HEK293 (cell line): ENCODE measurements around the gene CIAO2B.

ENCODE experiments used
- CTCF ChIA-PET: fragments of 350-600 bp; formaldehyde crosslinking; extraction: SDS; loops from one replicate; lab custom pipeline; 2021; ENCODE audit warnings: antibody characterized with exemption; lab: Yijun Ruan, JAX
- POLR2A ChIA-PET: fragments of 300-600 bp; formaldehyde crosslinking; extraction: SDS; loops from one replicate; lab custom pipeline; 2020; ENCODE audit warnings: antibody characterized with exemption, inconsistent platforms; lab: Yijun Ruan, JAX
- H3K27ac ChIP-seq: fragments of 200-500 bp; sonication (Bioruptor generic); 2 replicates; pipeline ENCODE4 v1.5.1; 2014; ENCODE audit warnings: low read depth, low read length, control low read depth, inconsistent platforms; ENCODE audit errors: extremely low read depth
- H3K36me3 ChIP-seq, 2 experiments: fragments of 200-500 bp in 1 of 2; sonication (Bioruptor generic) in 1 of 2; 1 replicate in 1 of 2; 2 replicates in 1 of 2; pipeline ENCODE4 v1.5.1; 2014 to 2017; ENCODE audit warnings: inconsistent platforms in 2 of 2, low read length in 2 of 2; ENCODE audit not compliant: control insufficient read depth in 2 of 2, insufficient read depth in 1 of 2
- H3K4me1 ChIP-seq: fragments of 200-500 bp; sonication (Bioruptor generic); 2 replicates; pipeline ENCODE4 v1.5.1; 2014; ENCODE audit warnings: mild to moderate bottlenecking, low read length, inconsistent platforms; ENCODE audit not compliant: control insufficient read depth, insufficient read depth
- H3K4me3 ChIP-seq: 2 replicates; pipeline ENCODE4 v1.5.1; 2011; ENCODE audit warnings: low read depth, mild to moderate bottlenecking, control low read depth, low read length, moderate library complexity
- H3K9me3 ChIP-seq: fragments of 200-500 bp; sonication (Bioruptor generic); 2 replicates; pipeline ENCODE4 v1.5.1; 2014; ENCODE audit warnings: low read depth, low read length, inconsistent platforms; ENCODE audit not compliant: control insufficient read depth, insufficient read depth
- PRDM1 ChIP-seq: fragments of 450-650 bp; formaldehyde crosslinking; IDR thresholded peaks from 2 replicates; pipeline ENCODE4; 2016; ENCODE audit warnings: missing biosample characterization, missing genetic modification characterization
- TRIM28 ChIP-seq: IDR thresholded peaks from 2 replicates; pipeline ENCODE4 v1.6.1; 2011; ENCODE audit warnings: low read length, control low read depth, borderline replicate concordance
- YY2 ChIP-seq: fragments of 450-650 bp; formaldehyde crosslinking; IDR thresholded peaks from 2 replicates; pipeline ENCODE4 v1.5.1; 2016; ENCODE audit warnings: missing biosample characterization, missing genetic modification characterization
- ZBTB17 ChIP-seq: fragments of 450-650 bp; formaldehyde crosslinking; IDR thresholded peaks from 2 replicates; pipeline ENCODE4 v1.5.1; 2016; ENCODE audit warnings: missing biosample characterization, missing genetic modification characterization
- ZBTB20 ChIP-seq: fragments of 450-650 bp; formaldehyde crosslinking; IDR thresholded peaks from 2 replicates; pipeline ENCODE4 v1.5.1; 2016; ENCODE audit warnings: missing biosample characterization, missing genetic modification characterization
- ZBTB44 ChIP-seq: fragments of 450-650 bp; IDR thresholded peaks from 2 replicates; pipeline ENCODE4 v1.5.1; 2018; ENCODE audit warnings: missing biosample characterization, mild to moderate bottlenecking, missing genetic modification characterization
- ZBTB48 ChIP-seq: fragments of 450-650 bp; formaldehyde crosslinking; IDR thresholded peaks from 2 replicates; pipeline ENCODE4 v1.5.1; 2016; ENCODE audit warnings: missing biosample characterization, missing genetic modification characterization
- ZNF10 ChIP-seq: fragments of 450-650 bp; formaldehyde crosslinking; IDR thresholded peaks from 2 replicates; pipeline ENCODE4 v1.5.1; 2017; ENCODE audit warnings: missing biosample characterization, missing genetic modification characterization
- ZNF155 ChIP-seq: fragments of 450-650 bp; formaldehyde crosslinking; IDR thresholded peaks from 2 replicates; pipeline ENCODE4 v1.5.1; 2016; ENCODE audit warnings: missing biosample characterization, missing genetic modification characterization
- ZNF157 ChIP-seq: fragments of 450-650 bp; formaldehyde crosslinking; IDR thresholded peaks from 2 replicates; pipeline ENCODE4 v1.5.1; 2016; ENCODE audit warnings: missing biosample characterization, missing genetic modification characterization
- ZNF184 ChIP-seq: fragments of 450-650 bp; IDR thresholded peaks from 2 replicates; pipeline ENCODE4 v1.5.1; 2018; ENCODE audit warnings: missing biosample characterization, mild to moderate bottlenecking, missing genetic modification characterization
- ZNF2 ChIP-seq: fragments of 450-650 bp; formaldehyde crosslinking; IDR thresholded peaks from 2 replicates; pipeline ENCODE4 v1.5.1; 2016; ENCODE audit warnings: missing biosample characterization, missing genetic modification characterization
- ZNF292 ChIP-seq: fragments of 450-650 bp; formaldehyde crosslinking; IDR thresholded peaks from 2 replicates; pipeline ENCODE4 v1.5.1; 2016; ENCODE audit warnings: low read depth, missing biosample characterization, missing genetic modification characterization, borderline replicate concordance
- ZNF324 ChIP-seq: fragments of 450-650 bp; formaldehyde crosslinking; IDR thresholded peaks from 2 replicates; pipeline ENCODE4 v1.5.1; 2016; ENCODE audit warnings: missing biosample characterization, missing genetic modification characterization
- ZNF335 ChIP-seq: fragments of 450-650 bp; formaldehyde crosslinking; conservative IDR thresholded peaks from 2 replicates; pipeline ENCODE4 v1.5.1; 2016; ENCODE audit warnings: missing biosample characterization, missing genetic modification characterization
- ZNF341 ChIP-seq: fragments of 450-650 bp; formaldehyde crosslinking; IDR thresholded peaks from 2 replicates; pipeline ENCODE4; 2016; ENCODE audit warnings: low read depth, missing biosample characterization, missing genetic modification characterization
- ZNF394 ChIP-seq: fragments of 450-650 bp; formaldehyde crosslinking; IDR thresholded peaks from 2 replicates; pipeline ENCODE4 v1.5.1; 2016; ENCODE audit warnings: missing biosample characterization, missing genetic modification characterization, mild to moderate bottlenecking, moderate library complexity, borderline replicate concordance
- ZNF473 ChIP-seq: fragments of 450-650 bp; formaldehyde crosslinking; IDR thresholded peaks from 2 replicates; pipeline ENCODE4 v1.5.1; 2017; ENCODE audit warnings: missing biosample characterization, missing genetic modification characterization
- ZNF510 ChIP-seq: fragments of 450-650 bp; formaldehyde crosslinking; IDR thresholded peaks from 2 replicates; pipeline ENCODE4 v1.5.1; 2018; ENCODE audit warnings: mild to moderate bottlenecking, missing genetic modification characterization, missing biosample characterization; ENCODE audit not compliant: insufficient replicate concordance
- ZNF561 ChIP-seq: fragments of 450-650 bp; IDR thresholded peaks from 2 replicates; pipeline ENCODE4 v1.5.1; 2018; ENCODE audit warnings: missing biosample characterization, missing genetic modification characterization, borderline replicate concordance
- ZNF660 ChIP-seq: fragments of 450-650 bp; IDR thresholded peaks from 2 replicates; pipeline ENCODE4 v1.5.1; 2018; ENCODE audit warnings: missing biosample characterization, mild to moderate bottlenecking, missing genetic modification characterization
- ZNF707 ChIP-seq: fragments of 450-650 bp; formaldehyde crosslinking; IDR thresholded peaks from 2 replicates; pipeline ENCODE4 v1.5.1; 2016; ENCODE audit warnings: missing biosample characterization, missing genetic modification characterization
- ZNF76 ChIP-seq: fragments of 450-650 bp; formaldehyde crosslinking; IDR thresholded peaks from 2 replicates; pipeline ENCODE4; 2016; ENCODE audit warnings: low read depth, missing biosample characterization, missing genetic modification characterization, borderline replicate concordance
- ZNF792 ChIP-seq: fragments of 450-650 bp; formaldehyde crosslinking; IDR thresholded peaks from 2 replicates; pipeline ENCODE4 v1.5.1; 2016; ENCODE audit warnings: missing biosample characterization, missing genetic modification characterization
- ZXDB ChIP-seq: fragments of 450-650 bp; formaldehyde crosslinking; IDR thresholded peaks from 2 replicates; pipeline ENCODE4 v1.5.1; 2016; ENCODE audit warnings: missing biosample characterization, missing genetic modification characterization
- TF ChIP-seq, protein P1 (sequence below): fragments of 450-650 bp; formaldehyde crosslinking; IDR thresholded peaks from 2 replicates; pipeline ENCODE4 v1.5.1; 2016; ENCODE audit warnings: missing biosample characterization, missing genetic modification characterization, low read depth
- TF ChIP-seq, protein P2 (sequence below): fragments of 450-650 bp; formaldehyde crosslinking; IDR thresholded peaks from 2 replicates; pipeline ENCODE4 v1.5.1; 2017; ENCODE audit warnings: missing biosample characterization, missing genetic modification characterization

The CIAO2B gene

DNA sequence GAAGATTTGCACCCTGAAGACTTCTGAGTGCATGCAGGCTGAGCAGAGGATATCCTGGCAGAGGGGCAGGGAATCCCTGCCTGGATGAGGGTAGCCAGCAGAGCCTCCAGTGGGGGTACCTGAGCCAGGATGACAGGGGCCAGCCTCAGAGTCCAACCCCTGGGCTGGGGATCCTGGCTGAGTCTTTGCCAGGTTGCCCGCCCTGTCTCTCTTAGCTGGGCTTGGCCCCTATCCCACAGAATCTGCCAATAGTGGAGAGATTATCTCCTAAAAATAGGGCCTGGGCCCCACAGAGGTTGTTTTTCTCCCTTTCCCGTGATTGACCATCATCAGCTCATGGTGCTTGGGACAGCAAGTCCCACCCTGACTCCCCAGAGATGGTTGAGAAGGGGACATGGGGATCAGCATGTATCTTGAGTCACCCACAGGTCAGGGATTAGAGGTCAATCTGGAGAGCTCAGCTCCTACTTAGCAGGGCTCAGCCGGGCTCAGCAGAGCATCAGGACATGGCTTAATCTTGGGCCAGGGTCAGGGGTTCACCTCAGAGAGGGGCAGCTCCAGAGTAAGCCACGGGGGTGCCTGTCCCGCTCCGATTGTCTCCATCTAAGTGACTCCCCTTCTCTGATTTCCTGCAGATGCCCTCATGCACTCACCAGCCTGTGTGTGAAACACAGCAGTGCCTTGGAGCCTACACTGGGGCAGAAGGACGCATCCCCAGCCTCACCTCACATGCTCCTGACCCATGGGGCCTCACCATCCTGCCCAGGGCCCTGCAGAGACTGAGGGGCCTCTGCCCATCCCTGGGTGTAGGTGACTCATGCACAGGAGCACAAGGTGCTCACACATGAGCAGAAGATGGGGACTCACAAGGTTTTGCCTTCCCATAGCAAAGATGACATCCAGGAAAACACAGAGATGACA, 27.0 kb downstream of the CIAO2B start:
- H3K9me3 ChIP-seq = no peaks in the 10 kb centered on the region
- no peak for TF ChIP-seq ZNF324
- no peak for TF ChIP-seq ZNF510 (tag by site-specific recombination)
- TF ChIP-seq PRDM1 (tag by site-specific recombination) = no peak
- ChIA-PET POLR2A (interaction anchor here (0.7 to 1.8 kb wide), 3 partner anchors 12 to 54 kb away, joined by 3 to 5 read pairs (median 3); partner anchors contain the start of gene CES3), CTCF (interaction anchor here (0.6 to 17.9 kb wide), 5 partner anchors 12 to 76 kb away, joined by 3 to 268 read pairs (median 4); partner anchors contain the start of genes CDH16, NAE1 and RRAD)
- H3K4me3 ChIP-seq = no peak overlapping the region
- peaks cover 9% of the 10 kb centered on the region for H3K4me1 ChIP-seq
- H3K36me3 ChIP-seq = no peaks in the 10 kb centered on the region
- no peak overlapping the region for H3K27ac ChIP-seq

GRCh38 chr16:66905633-66906539, 28.3 kb downstream of the CIAO2B start:
- Histone ChIP-seq H3K27ac (peak overlapping the region; percentile 69), H3K4me1 (peaks cover 9% of the 10 kb centered on the region), H3K4me3 (no peak overlapping the region), H3K36me3 (no peaks in the 10 kb centered on the region), H3K9me3 (no peaks in the 10 kb centered on the region)
- POLR2A ChIA-PET = interaction anchor here (0.7 to 1.9 kb wide), 5 partner anchors 11 to 55 kb away, joined by 3 to 6 read pairs (median 5); partner anchors contain the start of genes CDH16 and CES3
- CTCF ChIA-PET = interaction anchor here (0.6 to 17.9 kb wide), 6 partner anchors 11 to 254 kb away, joined by 3 to 268 read pairs (median 6); partner anchors contain the start of genes CDH16, CES3, FBXL8 and RRAD
- TF ChIP-seq ZNF335 (tag by site-specific recombination) (peak; percentile 26; the same call in 1 of the 2 replicates), ZNF10 (tag by site-specific recombination) (peak; percentile 78; the same call in 1 of the 2 replicates), ZNF155 (no peak), ZNF157 (tag by site-specific recombination) (no peak), PRDM1 (tag by site-specific recombination) (peak; percentile 50; the same call in 1 of the 2 replicates), ZNF473 (tag by site-specific recombination) (no peak), ZBTB44 (tag by site-specific recombination) (peak; percentile 50; the same call in 1 of the 2 replicates), ZNF76 (tag by site-specific recombination) (peak; percentile 30; the same call in 1 of the 2 replicates), ZNF561 (tag by site-specific recombination) (peak; percentile 88), YY2 (tag by site-specific recombination) (no peak), ZBTB20 (tag by site-specific recombination) (peak; percentile 24; the same call in 1 of the 2 replicates), ZXDB (peak; percentile 79), ZBTB17 (tag by site-specific recombination) (peak; percentile 48), ZNF394 (no peak), ZBTB48 (tag by site-specific recombination) (peak; percentile 98), ZNF707 (tag by site-specific recombination) (no peak), TRIM28 (peak; percentile 40; the same call in 1 of the 2 replicates), ZNF184 (no peak), ZNF2 (tag by site-specific recombination) (0 out of 2 replicates have a peak, but pooled peaks have one; percentile 52), ZNF792 (tag by site-specific recombination) (no peak), ZNF341 (tag by site-specific recombination) (0 out of 2 replicates have a peak, but pooled peaks have one; percentile 48), ZNF292 (tag by site-specific recombination) (no peak), ZNF660 (tag by site-specific recombination) (0 out of 2 replicates have a peak, but pooled peaks have one; percentile 12)
- TF ChIP-seq, protein P1, sequence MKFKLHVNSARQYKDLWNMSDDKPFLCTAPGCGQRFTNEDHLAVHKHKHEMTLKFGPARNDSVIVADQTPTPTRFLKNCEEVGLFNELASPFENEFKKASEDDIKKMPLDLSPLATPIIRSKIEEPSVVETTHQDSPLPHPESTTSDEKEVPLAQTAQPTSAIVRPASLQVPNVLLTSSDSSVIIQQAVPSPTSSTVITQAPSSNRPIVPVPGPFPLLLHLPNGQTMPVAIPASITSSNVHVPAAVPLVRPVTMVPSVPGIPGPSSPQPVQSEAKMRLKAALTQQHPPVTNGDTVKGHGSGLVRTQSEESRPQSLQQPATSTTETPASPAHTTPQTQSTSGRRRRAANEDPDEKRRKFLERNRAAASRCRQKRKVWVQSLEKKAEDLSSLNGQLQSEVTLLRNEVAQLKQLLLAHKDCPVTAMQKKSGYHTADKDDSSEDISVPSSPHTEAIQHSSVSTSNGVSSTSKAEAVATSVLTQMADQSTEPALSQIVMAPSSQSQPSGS (tag by site-specific recombination) = no peak
- TF ChIP-seq, protein P2, sequence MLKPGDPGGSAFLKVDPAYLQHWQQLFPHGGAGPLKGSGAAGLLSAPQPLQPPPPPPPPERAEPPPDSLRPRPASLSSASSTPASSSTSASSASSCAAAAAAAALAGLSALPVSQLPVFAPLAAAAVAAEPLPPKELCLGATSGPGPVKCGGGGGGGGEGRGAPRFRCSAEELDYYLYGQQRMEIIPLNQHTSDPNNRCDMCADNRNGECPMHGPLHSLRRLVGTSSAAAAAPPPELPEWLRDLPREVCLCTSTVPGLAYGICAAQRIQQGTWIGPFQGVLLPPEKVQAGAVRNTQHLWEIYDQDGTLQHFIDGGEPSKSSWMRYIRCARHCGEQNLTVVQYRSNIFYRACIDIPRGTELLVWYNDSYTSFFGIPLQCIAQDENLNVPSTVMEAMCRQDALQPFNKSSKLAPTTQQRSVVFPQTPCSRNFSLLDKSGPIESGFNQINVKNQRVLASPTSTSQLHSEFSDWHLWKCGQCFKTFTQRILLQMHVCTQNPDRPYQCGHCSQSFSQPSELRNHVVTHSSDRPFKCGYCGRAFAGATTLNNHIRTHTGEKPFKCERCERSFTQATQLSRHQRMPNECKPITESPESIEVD (tag by site-specific recombination) = no peak
